Measurements from ENCODE around the gene SAA1.
"Not testable (repeated sequence)": the region's sequence is repeated elsewhere in the genome, so short reads cannot be mapped to it uniquely, and the experiment has no call there.

The SAA1 gene

DNA sequence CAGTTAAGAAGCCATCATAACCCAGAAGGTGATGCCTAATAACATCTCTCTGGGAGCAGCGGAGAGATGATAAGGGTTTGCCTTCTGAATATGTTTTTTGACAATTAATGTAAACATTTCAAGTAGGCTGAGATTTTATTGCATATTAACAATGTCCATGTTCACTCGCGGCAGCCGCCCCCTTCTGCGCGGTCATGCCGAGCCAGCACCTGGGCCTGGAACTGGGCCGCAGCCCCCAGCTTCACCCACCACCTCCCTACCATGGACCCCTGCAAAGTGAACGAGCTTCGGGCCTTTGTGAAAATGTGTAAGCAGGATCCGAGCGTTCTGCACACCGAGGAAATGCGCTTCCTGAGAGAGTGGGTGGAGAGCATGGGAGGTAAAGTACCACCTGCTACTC, 4.3 kb upstream of the SAA1 start:
- DNase-seq: no peak

DNA sequence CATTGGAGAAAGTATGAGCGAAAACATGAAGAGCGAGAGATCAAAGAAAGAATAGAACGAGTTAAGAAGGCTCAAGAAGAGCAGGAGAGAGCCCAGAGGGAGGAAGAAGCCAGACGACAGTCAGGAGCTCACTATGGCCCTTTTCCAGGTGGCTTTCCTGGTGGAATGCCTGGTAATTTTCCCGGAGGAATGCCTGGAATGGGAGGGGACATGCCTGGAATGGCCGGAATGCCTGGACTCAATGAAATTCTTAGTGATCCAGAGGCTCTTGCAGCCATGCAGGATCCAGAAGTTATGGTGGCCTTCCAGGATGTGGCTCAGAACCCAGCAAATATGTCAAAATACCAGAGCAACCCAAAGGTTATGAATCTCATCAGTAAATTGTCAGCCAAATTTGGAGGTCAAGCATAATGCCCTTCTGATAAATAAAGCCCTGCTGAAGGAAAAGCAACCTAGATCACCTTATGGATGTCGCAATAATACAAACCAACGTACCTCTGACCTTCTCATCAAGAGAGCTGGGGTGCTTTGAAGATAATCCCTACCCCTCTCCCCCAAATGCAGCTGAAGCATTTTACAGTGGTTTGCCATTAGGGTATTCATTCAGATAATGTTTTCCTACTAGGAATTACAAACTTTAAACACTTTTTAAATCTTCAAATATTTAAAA, 3.2 kb upstream of the SAA1 start:
- DNase-seq: not testable (repeated sequence)

DNA sequence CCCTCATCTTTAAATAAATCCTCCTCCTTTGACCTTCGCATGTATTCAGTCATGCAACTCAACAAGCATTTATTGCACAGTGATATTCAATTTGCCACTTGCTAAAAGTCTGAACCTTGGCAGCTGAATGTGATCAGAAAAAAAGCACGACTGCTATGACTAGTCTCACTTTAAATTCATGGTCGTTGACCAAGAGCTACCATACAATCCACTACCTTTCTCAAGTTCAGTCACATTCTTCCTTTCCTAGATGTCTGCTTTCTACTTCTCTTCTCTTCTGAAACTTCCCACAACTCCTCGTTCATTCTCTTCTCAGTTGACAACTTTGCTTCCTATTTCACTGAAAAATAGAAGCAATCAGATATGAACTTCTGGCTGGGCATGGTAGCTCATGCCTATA, 2.0 kb upstream of the SAA1 start:
- DNase-seq: no peak

DNA sequence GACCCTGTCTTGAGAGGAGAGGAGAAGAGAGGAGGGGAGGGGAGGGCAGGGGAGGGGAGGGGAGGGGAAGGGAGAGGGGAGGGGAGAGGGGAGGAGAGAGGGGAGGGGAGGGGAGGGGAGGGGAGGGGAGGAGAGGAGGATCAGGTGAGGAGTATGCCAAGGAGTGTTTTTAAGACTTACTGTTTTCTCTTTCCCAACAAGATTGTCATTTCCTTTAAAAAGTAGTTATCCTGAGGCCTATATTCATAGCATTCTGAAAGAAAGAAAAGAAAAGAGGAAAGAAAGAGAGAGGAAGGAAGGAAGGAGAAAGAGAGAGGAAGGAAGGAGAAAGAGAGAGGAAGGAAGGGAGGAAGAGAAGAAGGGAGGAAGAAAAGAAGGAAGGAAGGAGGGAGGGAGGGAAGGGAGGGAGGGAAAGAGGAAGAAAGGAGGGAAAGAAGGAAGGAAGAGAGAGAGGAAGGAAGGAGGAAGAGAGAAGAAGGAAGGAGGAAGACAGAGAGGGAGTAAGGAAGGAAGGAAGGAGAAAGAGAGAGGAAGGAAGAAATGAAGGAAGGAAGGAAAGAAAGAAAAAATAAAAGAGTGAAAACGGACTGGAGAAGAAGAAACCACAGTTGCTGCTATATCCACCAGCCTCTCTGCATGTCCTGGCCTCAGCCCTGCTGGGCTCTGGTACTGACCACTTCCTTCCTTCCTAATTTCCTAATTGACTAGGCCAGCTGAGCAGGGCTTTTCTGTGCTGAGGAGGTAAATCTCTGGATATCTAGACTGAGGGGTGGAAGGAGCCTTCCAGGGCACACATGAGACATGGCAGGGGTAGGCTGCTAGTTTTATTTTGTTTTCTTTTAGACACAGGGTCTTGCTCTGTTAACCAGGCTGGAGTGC, 1.1 kb upstream of the SAA1 start:
- no peak for DNase-seq

DNA sequence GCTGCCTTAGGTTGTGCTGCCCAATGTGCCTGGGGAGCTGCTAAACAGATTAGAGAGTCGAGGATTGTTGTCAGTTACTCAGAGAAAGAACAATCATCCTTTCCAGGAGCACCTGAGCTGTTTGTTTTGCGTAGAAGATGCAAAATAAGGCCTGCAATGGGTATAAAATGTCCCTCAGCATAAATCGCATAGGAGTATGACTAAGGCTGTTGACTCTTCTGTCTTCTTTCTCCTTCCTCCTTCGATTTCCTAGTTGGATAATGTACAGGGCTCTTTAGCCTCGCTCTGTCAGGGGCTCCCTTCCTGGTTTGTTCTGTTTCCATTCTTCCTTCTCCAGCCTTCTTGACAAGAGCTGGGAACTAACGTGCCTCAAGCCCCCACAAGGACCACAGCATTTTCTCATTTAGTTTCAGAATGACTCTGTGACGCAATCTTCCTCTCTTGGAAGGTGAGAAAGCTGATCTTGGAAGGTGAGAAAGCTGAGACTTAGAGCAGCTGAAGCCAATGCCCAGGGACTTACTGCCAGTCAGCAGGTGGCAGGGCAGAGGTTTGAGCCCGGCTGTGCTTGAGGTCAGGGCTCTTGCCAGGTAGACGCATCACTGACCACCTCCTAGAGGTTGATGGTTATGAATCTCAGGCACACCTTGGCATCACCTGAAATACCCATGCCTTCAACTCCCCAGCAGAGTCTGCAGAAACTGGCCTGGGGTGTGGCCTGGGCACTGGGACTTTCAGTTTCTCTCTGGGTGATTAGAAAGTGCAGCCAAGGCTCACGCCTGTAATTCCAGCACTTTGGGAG, 1.5 kb downstream of the SAA1 start:
- not testable (repeated sequence) for DNase-seq

DNA sequence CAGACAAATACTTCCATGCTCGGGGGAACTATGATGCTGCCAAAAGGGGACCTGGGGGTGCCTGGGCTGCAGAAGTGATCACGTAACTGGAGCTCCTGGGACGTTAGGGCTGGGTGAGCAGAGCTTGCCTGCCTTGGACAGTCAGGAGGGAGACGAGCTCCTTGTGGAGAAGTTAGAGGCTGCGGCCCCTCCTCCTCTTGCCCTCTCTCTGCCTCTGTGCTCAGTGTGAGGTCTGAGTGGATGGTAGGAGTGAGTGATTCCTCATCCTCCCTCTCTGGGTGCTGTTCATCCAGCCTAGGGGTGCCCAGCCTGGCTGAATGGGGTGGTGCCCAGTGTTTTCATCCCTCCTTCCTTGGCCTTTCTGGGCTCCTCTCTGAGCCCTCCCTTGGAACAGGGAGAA, 3.2 kb downstream of the SAA1 start:
- DNase-seq: not testable (repeated sequence)

DNA sequence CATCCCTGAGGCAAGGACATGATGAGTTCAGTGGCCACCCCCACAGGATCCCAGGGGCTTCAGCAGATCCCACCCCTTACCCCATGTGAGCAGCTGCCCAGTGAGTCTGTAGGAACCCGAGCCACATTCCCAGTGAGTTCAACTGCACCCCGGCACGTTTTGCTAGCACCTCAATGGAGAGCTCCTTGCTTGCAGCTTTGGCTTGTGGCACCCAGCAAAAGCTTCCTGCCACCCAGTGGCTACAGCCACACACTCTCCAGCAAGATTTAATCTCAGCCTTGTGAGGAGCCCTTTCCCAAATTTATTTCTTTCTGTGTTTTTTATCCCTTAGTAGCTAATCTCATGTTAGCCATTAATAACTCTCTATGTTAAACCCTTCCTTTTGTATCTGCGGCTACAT, 4.0 kb downstream of the SAA1 start:
- no peak for DNase-seq

DNA sequence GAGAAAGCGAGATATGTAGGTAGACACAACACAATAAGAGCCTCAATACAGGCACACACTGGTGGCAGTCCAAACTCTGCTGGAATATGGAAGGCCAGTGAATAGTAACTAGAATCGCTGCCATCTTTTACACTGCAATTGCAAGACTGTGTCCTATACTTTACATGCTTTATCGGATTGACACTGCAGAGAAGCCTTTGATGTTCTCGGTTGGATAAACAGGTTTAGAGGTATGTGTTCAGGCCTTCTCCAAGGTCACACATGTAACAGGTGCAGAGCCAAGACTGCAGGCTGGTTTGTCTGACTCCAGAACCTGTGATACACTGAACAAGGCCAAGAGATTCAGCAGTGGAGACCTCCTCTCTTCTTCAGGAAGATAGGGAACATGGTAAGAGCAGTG, 5.1 kb downstream of the SAA1 start:
- no peak for DNase-seq

DNA sequence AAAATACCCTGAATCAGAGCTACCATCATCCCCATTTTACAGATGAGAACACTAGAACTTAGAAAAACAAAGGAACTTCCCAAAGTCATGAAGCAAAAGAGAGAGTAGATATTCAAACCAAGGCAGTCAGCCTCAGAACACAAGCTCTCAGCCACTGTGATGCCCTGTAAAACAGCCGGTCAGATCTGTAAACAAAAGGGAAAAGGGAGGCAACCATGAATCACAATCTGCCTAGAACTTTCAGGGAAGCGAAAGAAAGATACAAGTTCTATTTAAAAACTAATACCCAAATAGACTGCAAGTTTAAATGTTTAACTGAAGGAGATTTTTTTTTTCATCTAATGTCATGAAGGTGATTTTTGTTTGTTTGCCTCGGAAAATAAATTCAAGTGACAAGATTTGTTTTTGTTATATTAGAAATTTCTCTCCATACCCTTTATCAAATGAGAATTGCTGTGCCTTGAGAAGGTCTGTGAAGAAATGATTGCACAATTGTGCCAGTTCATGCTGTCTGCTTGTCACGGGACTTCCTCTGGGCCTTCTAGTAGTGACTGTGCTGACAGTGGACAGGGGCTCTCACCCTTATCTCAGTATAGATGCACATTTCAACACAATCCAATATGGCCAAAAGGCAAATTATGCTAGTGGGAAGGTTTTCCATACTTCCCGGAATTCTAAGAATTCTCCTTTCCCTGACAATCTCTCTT, 11.7 kb downstream of the SAA1 start:
- no peak for DNase-seq

DNA sequence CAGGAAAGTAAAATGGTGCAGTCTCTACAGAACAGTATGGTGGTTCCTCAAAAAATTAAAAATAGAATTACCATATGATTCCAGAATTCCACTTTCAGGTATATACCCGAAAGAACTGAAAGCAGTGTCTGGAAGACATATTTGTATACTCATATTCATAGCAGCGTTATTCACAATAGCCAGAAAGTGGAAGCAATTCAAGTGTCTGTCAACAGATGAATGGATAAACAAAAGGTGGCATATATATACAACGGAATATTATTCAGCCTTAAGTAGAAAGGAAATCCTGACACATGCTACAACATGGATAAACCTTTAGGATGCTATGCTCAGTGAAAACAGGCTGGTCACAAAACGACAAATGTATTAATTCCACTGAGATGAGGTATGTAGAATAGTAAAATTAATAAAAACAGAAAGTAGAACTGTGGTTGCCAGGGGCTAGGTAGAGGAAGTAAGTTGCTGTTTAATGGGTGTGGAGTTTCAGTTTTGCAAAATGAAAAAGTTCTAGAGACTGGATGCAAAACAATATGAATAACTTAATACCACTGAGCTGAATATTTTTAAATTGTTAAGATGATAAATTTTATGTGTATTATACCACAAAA, 14.5 kb downstream of the SAA1 start:
- no peak for DNase-seq

DNA sequence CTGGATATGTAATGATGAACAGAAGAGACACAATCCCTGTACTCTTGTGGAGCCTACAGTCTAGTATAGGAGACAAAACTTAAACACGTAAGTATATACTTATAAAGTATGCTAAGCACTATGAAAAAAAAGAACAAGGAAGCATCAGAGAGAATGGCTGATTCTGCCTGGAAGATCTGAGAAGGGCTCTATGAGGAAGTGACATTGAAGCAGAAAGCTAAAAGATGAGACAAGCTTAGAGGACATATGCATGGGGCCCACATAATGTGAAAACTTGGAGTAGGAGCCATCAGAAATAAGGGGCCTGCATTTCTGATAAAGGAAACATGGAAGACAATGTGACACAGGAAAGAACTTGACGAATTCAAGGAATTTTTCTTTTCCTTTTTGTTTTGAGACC, 16.6 kb downstream of the SAA1 start:
- no peak for DNase-seq

DNA sequence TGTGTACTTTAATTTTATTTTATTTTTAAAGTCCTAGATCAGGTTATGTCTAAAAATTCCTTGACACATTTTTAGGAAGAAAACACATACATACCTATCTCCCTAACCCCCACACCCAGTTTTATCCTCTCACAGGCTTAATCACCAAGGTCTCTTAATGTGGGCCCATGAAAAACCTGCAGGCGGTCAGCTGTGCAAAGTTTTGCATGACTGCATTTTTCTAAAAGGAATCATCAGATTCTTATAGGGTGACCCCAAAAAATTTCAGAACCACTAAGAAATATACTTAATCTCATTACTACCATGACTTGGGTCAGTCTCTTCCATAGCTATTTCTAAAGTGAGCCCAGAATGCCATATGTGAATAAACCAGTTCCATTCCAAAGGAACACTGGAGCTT, 19.8 kb downstream of the SAA1 start:
- DNase-seq: no peak

DNA sequence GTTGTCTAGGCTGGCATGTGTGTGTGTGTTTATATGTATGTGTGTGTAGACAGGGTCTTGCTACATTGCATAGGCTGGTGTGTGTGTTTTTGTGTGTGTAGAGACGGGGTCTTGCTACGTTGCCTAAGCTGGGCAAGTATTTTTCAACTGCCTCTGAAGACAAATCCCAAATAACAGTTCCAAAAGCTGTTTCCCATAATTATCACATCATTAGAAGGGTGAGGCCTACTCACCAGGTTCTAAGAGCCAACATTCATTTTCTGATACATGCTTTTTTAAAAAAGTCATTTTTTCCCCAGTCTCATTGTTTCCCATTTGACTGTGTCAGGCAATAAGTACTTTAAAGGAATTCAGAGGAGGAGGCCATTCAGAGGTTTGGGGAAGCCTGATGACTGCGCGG, 22.8 kb downstream of the SAA1 start:
- DNase-seq: no peak

DNA sequence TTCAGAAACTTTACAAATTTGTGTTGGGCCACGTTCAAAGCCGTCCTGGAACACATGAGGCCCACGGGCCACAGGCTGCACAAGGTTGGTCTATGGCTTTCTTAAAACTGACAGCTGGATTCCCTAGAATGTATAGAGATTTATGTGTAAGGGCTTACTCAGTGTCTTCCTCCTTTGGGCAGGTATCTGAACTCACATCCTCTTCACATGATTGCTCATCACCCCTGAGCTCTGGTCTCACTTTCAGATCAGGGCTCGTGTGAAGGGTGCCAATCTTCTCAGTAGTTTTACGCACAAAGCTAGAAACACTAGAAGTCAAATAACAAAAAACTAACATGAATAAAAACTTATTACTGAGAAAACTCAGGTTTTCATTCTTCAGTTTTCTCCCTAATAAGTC, 28.8 kb downstream of the SAA1 start:
- no peak for DNase-seq

DNA sequence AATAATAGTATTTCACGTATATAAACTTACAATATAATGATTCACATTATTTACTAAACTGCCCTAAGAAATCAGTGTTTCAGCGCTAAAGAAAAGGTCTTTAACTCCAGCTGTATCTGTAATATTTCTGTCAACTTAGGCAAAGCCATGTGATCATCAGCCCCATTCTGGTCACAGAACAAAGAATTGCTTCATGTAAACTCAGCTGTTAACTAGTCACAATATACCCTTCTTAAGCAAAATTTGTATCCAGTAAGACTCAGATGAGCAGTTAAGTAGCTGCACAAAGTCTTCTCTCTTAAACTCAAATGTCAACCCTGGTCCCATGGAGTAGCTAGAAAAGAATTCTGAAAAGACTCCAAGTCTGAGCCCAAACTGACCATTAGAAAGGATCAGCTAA, 29.3 kb downstream of the SAA1 start:
- DNase-seq: no peak

DNA sequence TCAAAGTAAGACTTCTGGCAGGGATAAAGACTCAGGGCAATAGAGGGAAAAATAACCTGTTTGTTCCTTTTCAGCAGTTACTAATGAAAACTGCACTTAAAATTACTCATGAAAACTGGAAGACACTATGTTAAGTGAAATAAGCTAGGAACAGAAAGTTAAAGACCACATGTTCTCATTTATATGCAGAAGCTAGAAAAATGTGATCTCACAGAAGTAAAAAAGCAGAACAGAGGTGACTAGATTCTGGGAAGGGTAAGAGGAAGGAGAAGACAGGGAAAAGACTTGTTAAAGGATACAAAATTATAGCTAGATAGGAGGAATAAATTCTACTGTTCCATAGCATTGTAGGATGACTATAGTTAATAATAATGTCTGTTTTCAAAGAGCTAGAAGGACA, 33.7 kb downstream of the SAA1 start:
- DNase-seq: no peak

DNA sequence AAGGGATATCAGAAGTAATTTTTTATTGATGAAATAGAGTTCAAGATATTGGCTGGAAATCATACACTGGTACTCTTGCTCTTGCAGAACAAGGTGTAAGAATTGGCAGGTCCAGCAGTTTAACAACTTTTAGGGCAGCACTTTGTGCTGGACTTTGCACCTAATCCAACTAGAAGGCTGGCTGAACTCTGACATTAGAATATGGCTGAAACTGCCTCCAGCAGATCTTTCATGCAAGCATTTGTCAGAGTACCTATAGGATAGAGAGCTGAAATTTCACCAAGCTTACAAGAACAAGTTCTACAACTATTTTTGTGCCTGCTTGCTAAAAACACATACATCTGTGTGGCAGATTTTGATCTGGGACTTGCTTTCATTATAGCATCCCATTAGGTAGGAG, 38.7 kb downstream of the SAA1 start:
- no peak for DNase-seq

DNA sequence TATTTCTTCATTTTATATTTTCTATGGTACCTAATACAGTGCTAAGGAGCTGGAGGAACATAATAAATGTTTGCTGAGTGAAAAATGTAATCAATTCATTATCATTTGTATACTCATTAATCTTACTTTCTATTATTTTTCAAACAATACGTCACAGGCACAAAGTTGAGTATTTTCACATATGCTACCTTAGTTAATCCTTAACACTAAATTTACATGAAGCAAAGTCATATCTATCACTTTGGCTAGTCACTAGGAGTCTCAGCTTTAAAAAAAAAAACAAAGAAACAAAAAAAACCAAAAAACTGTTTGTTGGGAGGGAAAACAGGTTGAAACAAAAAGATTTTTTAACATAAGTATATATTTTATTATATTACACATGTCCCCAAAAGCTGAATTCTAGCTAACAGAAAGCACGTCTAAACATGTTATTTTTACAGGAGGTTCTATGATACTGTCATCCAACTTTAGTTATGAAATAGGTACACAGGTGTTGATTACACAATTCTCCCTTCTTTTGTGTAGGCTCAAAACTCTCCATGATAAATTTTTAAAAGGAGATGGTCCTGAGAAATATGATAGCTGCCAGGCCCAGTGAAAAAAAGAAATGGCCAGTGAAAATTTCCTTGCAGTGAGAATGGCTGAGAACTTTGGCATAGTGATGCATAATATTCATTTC, 41.5 kb downstream of the SAA1 start:
- no peak for DNase-seq

DNA sequence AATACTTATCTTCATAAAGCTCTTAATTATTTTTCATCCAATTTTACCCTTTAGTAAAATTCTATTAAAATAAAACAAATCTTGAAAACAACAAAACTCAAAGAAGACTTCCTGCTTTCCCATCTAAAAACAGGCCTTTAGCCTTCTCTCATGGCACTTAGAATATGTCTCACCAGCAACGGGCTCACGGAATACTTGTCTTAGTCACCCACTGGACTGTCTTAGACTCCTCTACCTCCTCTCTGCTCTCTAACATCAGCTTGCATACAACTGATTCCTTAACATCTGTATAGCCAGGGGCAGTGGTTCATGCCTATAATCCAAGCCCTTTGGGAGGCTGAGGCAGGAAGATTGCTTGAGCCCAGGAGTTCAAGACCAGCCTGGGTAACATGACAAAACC, 42.2 kb downstream of the SAA1 start:
- DNase-seq: no peak

DNA sequence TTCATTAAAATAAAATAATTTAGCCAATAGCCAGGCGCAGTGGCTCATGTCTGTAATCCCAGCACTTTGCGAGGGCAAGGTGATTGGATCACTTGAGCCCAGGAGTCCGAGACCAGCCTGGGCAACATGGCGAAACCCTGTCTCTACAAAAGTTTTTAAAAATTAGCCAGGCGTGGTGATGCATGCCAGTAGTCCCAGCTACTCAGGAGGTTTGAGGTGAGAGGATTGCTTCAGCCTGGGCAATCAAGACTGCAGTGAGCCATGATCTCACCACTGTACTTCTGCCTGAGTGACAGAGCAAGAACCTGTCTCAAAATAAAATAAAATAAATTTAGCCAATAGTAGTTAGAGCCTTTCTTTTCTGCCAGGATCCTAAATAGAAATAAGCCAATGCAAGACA, 43.6 kb downstream of the SAA1 start:
- no peak for DNase-seq

DNA sequence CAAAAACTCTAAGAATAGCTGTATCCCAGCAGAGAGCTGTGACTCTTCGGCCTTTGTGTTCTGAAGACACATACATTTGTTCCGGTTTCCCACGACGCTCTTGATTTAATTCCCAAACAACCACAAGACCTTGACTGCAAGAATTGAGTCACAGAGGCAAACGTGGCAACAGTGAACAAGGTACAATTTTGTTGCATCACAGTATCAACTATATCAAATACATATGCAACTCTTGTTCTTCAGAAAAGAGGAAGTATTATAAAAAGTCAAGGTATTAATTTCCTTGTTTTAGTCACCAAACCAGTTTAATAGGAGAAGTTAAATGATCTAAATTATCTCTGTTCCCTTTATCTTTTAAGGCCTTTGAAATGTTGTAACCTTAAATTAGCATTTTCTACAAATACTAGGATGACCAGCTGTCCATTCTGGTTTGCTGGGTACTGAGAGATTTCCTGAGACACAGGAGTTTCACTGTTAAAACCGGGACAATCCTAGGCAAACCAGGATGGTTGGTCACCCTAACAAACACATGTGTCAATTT, 44.8 kb downstream of the SAA1 start:
- no peak for DNase-seq

DNA sequence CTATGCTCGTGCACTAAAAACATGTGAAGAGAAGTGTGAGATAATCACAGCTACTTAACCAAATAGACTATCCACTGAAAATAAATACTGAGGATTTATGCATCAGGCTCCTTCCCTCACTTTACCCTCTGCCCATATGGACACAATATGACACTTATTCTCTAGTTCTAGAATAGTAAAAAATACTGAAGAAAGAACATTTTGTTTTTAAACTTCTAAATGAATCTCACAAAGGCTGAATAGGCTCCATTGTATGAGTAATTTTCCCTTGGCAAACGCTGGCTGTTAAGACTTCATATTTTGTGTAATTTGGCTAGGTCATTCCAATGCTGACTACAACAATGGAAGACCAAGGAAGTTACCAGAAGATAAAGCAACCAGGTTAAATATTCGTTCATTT, 45.9 kb downstream of the SAA1 start:
- no peak for DNase-seq

All from activated CD4-positive, CD25-positive, alpha-beta regulatory T cell (primary cell).